ENCODE data around the gene ECHDC3.

DNA sequence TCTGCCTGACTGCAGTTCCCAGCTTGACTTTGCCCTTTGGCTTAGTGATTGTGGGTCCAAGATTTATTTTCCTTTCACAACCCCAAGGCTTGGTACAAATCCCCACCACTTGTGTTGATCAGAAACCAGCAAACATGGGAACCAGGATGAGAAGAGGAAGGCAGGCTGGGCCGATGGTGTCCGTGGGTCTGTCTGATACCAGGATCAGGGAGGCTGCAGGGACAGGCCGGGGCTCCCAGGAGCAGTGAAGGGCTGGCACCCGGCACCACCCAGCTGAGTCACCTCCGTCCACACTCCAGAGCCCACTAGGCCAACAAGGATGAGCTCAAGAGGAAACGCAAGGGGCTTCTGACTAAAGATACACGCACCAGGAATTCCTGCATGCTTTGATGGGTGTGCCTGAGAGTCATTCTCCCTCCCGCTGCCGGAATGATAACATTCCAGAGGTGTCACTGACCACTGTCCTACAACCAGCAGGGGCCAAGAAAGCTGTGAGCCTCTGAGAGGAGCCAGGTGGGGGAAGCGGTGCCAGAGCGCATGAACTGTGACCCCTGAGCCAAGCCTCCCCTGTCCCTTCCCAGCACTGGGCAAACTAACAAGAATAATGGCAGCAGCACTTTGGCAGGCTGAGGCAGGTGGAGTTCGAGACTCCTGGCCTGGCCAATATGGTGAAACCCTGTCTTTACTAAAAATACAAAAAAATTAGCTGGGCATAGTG lies 51.7 kb downstream of the ECHDC3 start:
- TF ChIP-seq REST (IDR thresholded peaks at IDR 0.05; ENCODE audit: low read depth) (no peak), CTCF (IDR thresholded peaks at IDR 0.05 in 2 of 3, conservative IDR thresholded peaks at IDR 0.05 in 1 of 3; ENCODE audit: borderline replicate concordance in 1 of 3, insufficient read depth in 1 of 3, low read depth in 2 of 3, low read length in 2 of 3) (no peak; a peak in 1 of 6 replicates), EZH2phosphoT487 (IDR thresholded peaks at IDR 0.05; ENCODE audit: borderline replicate concordance) (no peak), SIN3A (IDR thresholded peaks at IDR 0.05; ENCODE audit: low read depth) (peak; percentile 85; the same call in 1 of the 2 replicates), POLR2A (IDR thresholded peaks at IDR 0.05; ENCODE audit: borderline replicate concordance, extremely low read depth, insufficient read depth, insufficient read length) (no peak), POLR2AphosphoS5 (IDR thresholded peaks at IDR 0.05; ENCODE audit: low read depth, low read length) (peak; percentile 50; the same call in 1 of the 2 replicates), YY1 (IDR thresholded peaks at IDR 0.05; ENCODE audit: extremely low read depth, insufficient replicate concordance, low read depth, low read length) (no peak), EGR1 (IDR thresholded peaks at IDR 0.05; ENCODE audit: low read depth) (no peak), CBX3 (IDR thresholded peaks at IDR 0.05; ENCODE audit: low read depth) (no peak; the same call in 1 of the 2 replicates), FOSL1 (IDR thresholded peaks at IDR 0.05; ENCODE audit: low read depth) (peak; percentile 84)
- TF ChIP-seq, protein P1, sequence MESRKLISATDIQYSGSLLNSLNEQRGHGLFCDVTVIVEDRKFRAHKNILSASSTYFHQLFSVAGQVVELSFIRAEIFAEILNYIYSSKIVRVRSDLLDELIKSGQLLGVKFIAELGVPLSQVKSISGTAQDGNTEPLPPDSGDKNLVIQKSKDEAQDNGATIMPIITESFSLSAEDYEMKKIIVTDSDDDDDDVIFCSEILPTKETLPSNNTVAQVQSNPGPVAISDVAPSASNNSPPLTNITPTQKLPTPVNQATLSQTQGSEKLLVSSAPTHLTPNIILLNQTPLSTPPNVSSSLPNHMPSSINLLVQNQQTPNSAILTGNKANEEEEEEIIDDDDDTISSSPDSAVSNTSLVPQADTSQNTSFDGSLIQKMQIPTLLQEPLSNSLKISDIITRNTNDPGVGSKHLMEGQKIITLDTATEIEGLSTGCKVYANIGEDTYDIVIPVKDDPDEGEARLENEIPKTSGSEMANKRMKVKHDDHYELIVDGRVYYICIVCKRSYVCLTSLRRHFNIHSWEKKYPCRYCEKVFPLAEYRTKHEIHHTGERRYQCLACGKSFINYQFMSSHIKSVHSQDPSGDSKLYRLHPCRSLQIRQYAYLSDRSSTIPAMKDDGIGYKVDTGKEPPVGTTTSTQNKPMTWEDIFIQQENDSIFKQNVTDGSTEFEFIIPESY (IDR thresholded peaks at IDR 0.05; ENCODE audit: extremely low read depth, insufficient replicate concordance, low read length) = no peak
